ENCODE data around the gene AGPAT4. TPM values are rescaled to one million over a fixed set of nuclear protein-coding genes. Genes with fewer than 3 reads are reported as not detected.
A peak's percentile ranks its signal among the peaks of the same experiment; 100 is the strongest.

AGPAT4 gene
- total RNA-seq, 6 experiments from 2014 or later, result 0.42 to 1.7 (median 0.78) TPM

GRCh38 chr6:161259302-161259701, 14.6 kb downstream of the AGPAT4 start:
- no peaks in the 10 kb centered on the region for H3K36me3 ChIP-seq
- H3K27ac ChIP-seq, result no peak overlapping the region
- ATAC-seq, result no peak
- no peaks in the 10 kb centered on the region for H3K27me3 ChIP-seq
- intact Hi-C loops (cut with DNase I), result no loop called here
- no peak for DNase-seq
- no CpG with 5 or more reads among the region's 8 CpGs for WGBS (ENCODE audit: insufficient coverage, low coverage, low lambda C conversion rate, missing lambda C conversion rate)
- no peaks in the 10 kb centered on the region for H3K4me1 ChIP-seq
- no peak overlapping the region for H3K4me3 ChIP-seq
- H3K9me3 ChIP-seq, result no peaks in the 10 kb centered on the region
- TF ChIP-seq POLR2A (IDR thresholded peaks at IDR 0.05), result no peak

GRCh38 chr6:161257793-161258457, 15.9 kb downstream of the AGPAT4 start:
- 30% methylated on average over 5 of the region's 8 CpGs for WGBS (ENCODE audit: insufficient coverage, low coverage, low lambda C conversion rate, missing lambda C conversion rate)
- no peaks in the 10 kb centered on the region for H3K9me3 ChIP-seq
- no peaks in the 10 kb centered on the region for H3K27me3 ChIP-seq
- TF ChIP-seq POLR2A (IDR thresholded peaks at IDR 0.05), result no peak
- no peak for TF ChIP-seq CTCF (IDR thresholded peaks at IDR 0.05)
- H3K4me3 ChIP-seq, result no peak overlapping the region
- ATAC-seq, result no peak
- H3K36me3 ChIP-seq, result no peaks in the 10 kb centered on the region
- H3K4me1 ChIP-seq, result no peaks in the 10 kb centered on the region
- DNase-seq, result no peak
- intact Hi-C loops (cut with DNase I), result no loop called here
- no peak overlapping the region for H3K27ac ChIP-seq

- TF ChIP-seq CTCF (IDR thresholded peaks at IDR 0.05) (no peak), POLR2A (IDR thresholded peaks at IDR 0.05) (no peak)
- Histone ChIP-seq H3K4me1 (no peaks in the 10 kb centered on the region), H3K36me3 (no peaks in the 10 kb centered on the region), H3K27ac (no peak overlapping the region), H3K4me3 (no peak overlapping the region), H3K9me3 (no peaks in the 10 kb centered on the region), H3K27me3 (no peaks in the 10 kb centered on the region)
- DNase-seq, result no peak
- intact Hi-C loops (cut with DNase I), result no loop called here
- ATAC-seq, result no peak
- 59% methylated on average over 13 of the region's 13 CpGs for WGBS (ENCODE audit: insufficient coverage, low coverage, low lambda C conversion rate, missing lambda C conversion rate)
Measured at GRCh38 chr6:161256407-161256806, 17.5 kb downstream of the AGPAT4 start.

GRCh38 chr6:161255518-161255917, 18.3 kb downstream of the AGPAT4 start:
- intact Hi-C loops (cut with DNase I), result no loop called here
- Histone ChIP-seq H3K27me3 (no peaks in the 10 kb centered on the region), H3K9me3 (no peaks in the 10 kb centered on the region), H3K27ac (no peak overlapping the region), H3K4me3 (no peak overlapping the region), H3K36me3 (no peaks in the 10 kb centered on the region), H3K4me1 (no peaks in the 10 kb centered on the region)
- 86% methylated on average over 6 of the region's 6 CpGs for WGBS (ENCODE audit: insufficient coverage, low coverage, low lambda C conversion rate, missing lambda C conversion rate)
- TF ChIP-seq CTCF (IDR thresholded peaks at IDR 0.05) (no peak), POLR2A (IDR thresholded peaks at IDR 0.05) (no peak)
- DNase-seq (no peak), ATAC-seq (no peak)

GRCh38 chr6:161254464-161255253, 19.2 kb downstream of the AGPAT4 start:
- no peaks in the 10 kb centered on the region for H3K27me3 ChIP-seq
- no peak for TF ChIP-seq POLR2A (IDR thresholded peaks at IDR 0.05)
- no peak for TF ChIP-seq CTCF (IDR thresholded peaks at IDR 0.05)
- WGBS (ENCODE audit: insufficient coverage, low coverage, low lambda C conversion rate, missing lambda C conversion rate), result 57% methylated on average over 16 of the region's 17 CpGs
- H3K27ac ChIP-seq, result no peak overlapping the region
- ATAC-seq, result peak in 2 of 4 donors; percentile 12 to 33
- no peak overlapping the region for H3K4me3 ChIP-seq
- DNase-seq, result no peak
- H3K9me3 ChIP-seq, result no peaks in the 10 kb centered on the region
- H3K36me3 ChIP-seq, result no peaks in the 10 kb centered on the region
- intact Hi-C loops (cut with DNase I), result no loop called here
- no peaks in the 10 kb centered on the region for H3K4me1 ChIP-seq
